Measurements from ENCODE around the gene FRMD5.

The FRMD5 gene

DNA sequence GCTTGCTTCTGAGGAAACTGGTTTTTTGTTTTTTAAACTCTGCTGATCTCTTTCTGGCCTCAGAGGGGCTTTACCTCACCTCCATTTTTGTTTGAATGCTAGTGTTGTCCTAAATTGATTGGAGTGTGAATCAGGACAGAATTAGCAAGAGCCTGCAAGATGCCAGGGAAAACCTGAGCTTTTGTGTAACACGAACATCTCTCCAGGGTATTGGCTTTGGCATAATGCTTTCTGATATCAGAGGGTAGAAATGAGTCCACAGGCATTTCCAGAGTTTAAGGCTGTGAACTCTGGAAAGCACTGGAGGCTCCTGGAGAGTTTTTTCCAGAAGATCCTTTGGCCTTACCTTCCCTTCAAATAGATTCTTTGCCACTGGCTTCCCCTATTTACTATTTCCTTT, 281.1 kb downstream of the FRMD5 start:
- Histone ChIP-seq H3K79me2 (ENCODE audit: control insufficient read depth, low read length) (no peaks in the 10 kb centered on the region), H4K20me1 (ENCODE audit: control insufficient read depth, insufficient read depth, low read depth, low read length) (no peaks in the 10 kb centered on the region), H3K9me3 (ENCODE audit: control insufficient read depth, insufficient read depth, low read length) (no peaks in the 10 kb centered on the region), H3K27me3 (ENCODE audit: control insufficient read depth, low read length) (no peaks in the 10 kb centered on the region; the same call in 1 of the 2 replicates), H3K9me2 (replicated peaks; ENCODE audit: control insufficient read depth, low read length) (no peaks in the 10 kb centered on the region), H3K4me3 (ENCODE audit: low read length) (no peak overlapping the region), H3K36me3 (ENCODE audit: control insufficient read depth, low read length) (no peaks in the 10 kb centered on the region), H3F3A (ENCODE audit: control insufficient read depth, insufficient read depth) (no peaks in the 10 kb centered on the region), H3K27ac (ENCODE audit: low read depth, low read length) (no peak overlapping the region), H3K4me2 (ENCODE audit: low read length) (no peak overlapping the region), H3K4me1 (ENCODE audit: control insufficient read depth, low read length) (no peaks in the 10 kb centered on the region)
- TF ChIP-seq EZH2phosphoT487 (IDR thresholded peaks at IDR 0.05; ENCODE audit: borderline replicate concordance, low read length): no peak
- TF ChIP-seq, protein P1, sequence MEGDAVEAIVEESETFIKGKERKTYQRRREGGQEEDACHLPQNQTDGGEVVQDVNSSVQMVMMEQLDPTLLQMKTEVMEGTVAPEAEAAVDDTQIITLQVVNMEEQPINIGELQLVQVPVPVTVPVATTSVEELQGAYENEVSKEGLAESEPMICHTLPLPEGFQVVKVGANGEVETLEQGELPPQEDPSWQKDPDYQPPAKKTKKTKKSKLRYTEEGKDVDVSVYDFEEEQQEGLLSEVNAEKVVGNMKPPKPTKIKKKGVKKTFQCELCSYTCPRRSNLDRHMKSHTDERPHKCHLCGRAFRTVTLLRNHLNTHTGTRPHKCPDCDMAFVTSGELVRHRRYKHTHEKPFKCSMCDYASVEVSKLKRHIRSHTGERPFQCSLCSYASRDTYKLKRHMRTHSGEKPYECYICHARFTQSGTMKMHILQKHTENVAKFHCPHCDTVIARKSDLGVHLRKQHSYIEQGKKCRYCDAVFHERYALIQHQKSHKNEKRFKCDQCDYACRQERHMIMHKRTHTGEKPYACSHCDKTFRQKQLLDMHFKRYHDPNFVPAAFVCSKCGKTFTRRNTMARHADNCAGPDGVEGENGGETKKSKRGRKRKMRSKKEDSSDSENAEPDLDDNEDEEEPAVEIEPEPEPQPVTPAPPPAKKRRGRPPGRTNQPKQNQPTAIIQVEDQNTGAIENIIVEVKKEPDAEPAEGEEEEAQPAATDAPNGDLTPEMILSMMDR (IDR thresholded peaks at IDR 0.05; ENCODE audit: low read depth, low read length, poor library complexity, severe bottlenecking): no peak

DNA sequence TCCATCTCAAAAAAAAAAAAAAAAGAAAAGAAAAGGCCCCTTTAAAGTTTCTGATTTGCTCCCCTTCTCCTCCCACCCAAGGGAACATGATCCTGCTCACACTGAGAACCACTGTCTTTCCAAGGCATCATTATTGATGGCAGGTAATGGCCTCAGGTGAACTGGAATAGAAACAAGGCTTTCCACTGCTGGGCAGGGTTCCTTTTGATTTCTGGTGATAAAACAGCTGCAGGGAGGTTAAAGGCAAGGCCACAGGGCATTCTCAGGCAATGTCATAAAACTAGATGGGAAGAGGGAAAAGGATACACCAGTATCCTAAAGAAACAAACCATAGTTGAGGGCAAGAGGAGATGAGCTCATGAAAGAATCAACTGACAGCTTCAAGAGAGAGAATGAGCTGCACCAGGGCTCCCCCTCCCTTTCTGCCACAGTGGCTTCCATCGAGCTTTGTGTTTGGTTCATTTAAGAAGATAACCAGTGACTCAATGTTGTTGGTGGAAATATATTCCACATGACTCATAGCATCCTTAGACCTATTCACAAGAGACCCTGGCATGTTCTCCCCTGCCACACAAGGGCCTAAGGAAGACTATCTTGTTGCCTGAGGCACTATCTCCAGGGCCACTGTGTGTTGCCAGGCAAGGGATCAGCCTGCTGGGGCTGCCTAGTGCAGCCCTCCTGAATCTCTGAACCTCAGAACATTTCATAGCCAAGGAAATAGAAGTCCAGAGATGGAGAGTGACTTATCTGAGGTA, 281.9 kb downstream of the FRMD5 start:
- H3K4me2 ChIP-seq (ENCODE audit: low read length): no peak overlapping the region

DNA sequence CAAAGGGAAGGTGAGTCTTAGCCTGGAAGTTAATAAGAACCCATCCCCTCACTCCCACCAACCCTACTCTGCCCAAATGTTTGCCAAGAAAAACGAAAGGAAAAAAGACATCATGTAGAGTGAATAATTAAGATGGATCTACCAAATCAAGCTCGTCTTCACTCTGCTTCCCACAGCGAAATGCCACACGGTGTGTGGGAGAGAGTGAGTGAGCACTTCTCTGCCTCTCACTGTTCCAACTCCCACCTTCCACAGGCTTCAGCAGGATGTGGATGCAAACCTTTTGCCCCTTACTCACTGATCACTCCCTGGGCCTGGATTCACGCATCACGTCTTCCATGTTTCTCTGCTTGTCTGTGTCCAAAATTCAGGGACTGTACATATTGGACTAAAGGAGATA, 282.9 kb downstream of the FRMD5 start:
- no peak overlapping the region for H3K4me2 ChIP-seq (ENCODE audit: low read length)
- H3K4me1 ChIP-seq (ENCODE audit: control insufficient read depth, low read length): no peaks in the 10 kb centered on the region
- no peaks in the 10 kb centered on the region for H3K9me2 ChIP-seq (replicated peaks; ENCODE audit: control insufficient read depth, low read length)
- no peak overlapping the region for H3K4me3 ChIP-seq (ENCODE audit: low read length)
- H3F3A ChIP-seq (ENCODE audit: control insufficient read depth, insufficient read depth): no peaks in the 10 kb centered on the region
- TF ChIP-seq, protein P1 (IDR thresholded peaks at IDR 0.05; ENCODE audit: low read depth, low read length, poor library complexity, severe bottlenecking): no peak
- TF ChIP-seq EZH2phosphoT487 (IDR thresholded peaks at IDR 0.05; ENCODE audit: borderline replicate concordance, low read length): no peak
- H3K79me2 ChIP-seq (ENCODE audit: control insufficient read depth, low read length): no peaks in the 10 kb centered on the region
- no peak overlapping the region for H3K27ac ChIP-seq (ENCODE audit: low read depth, low read length)
- H3K9me3 ChIP-seq (ENCODE audit: control insufficient read depth, insufficient read depth, low read length): no peaks in the 10 kb centered on the region
- H3K36me3 ChIP-seq (ENCODE audit: control insufficient read depth, low read length): no peaks in the 10 kb centered on the region
- no peaks in the 10 kb centered on the region; the same call in 1 of the 2 replicates for H3K27me3 ChIP-seq (ENCODE audit: control insufficient read depth, low read length)
- H4K20me1 ChIP-seq (ENCODE audit: control insufficient read depth, insufficient read depth, low read depth, low read length): no peaks in the 10 kb centered on the region

More for the DNA sequence above, 281.9 kb downstream of the FRMD5 start:
- H3K27ac ChIP-seq (ENCODE audit: low read depth, low read length): no peak overlapping the region
- no peaks in the 10 kb centered on the region for H4K20me1 ChIP-seq (ENCODE audit: control insufficient read depth, insufficient read depth, low read depth, low read length)
- no peaks in the 10 kb centered on the region for H3K4me1 ChIP-seq (ENCODE audit: control insufficient read depth, low read length)
- H3K9me3 ChIP-seq (ENCODE audit: control insufficient read depth, insufficient read depth, low read length): no peaks in the 10 kb centered on the region
- H3K9me2 ChIP-seq (replicated peaks; ENCODE audit: control insufficient read depth, low read length): no peaks in the 10 kb centered on the region
- no peak overlapping the region for H3K4me3 ChIP-seq (ENCODE audit: low read length)
- no peaks in the 10 kb centered on the region for H3K36me3 ChIP-seq (ENCODE audit: control insufficient read depth, low read length)
- TF ChIP-seq EZH2phosphoT487 (IDR thresholded peaks at IDR 0.05; ENCODE audit: borderline replicate concordance, low read length): no peak
- TF ChIP-seq, protein P1 (IDR thresholded peaks at IDR 0.05; ENCODE audit: low read depth, low read length, poor library complexity, severe bottlenecking): no peak
- H3K79me2 ChIP-seq (ENCODE audit: control insufficient read depth, low read length): no peaks in the 10 kb centered on the region
- H3F3A ChIP-seq (ENCODE audit: control insufficient read depth, insufficient read depth): no peaks in the 10 kb centered on the region
- no peaks in the 10 kb centered on the region; the same call in 1 of the 2 replicates for H3K27me3 ChIP-seq (ENCODE audit: control insufficient read depth, low read length)
